ENCODE data around the gene SYDE2.
"Not testable (repeated sequence)": the region's sequence is repeated elsewhere in the genome, so short reads cannot be mapped to it uniquely, and the experiment has no call there.

Gene SYDE2

GRCh38 chr1:85208488-85208887 is 7.7 kb upstream of the SYDE2 start:
- DNase-seq = no peak

GRCh38 chr1:85203573-85204171 is 2.9 kb upstream of the SYDE2 start:
- no peak for DNase-seq

- DNase-seq = no peak
Measured at GRCh38 chr1:85202864-85203255, 2.0 kb upstream of the SYDE2 start.

GRCh38 chr1:85202092-85202863 is 1.5 kb upstream of the SYDE2 start:
- no peak for DNase-seq

- DNase-seq = no peak
Measured at GRCh38 chr1:85201340-85202091, 700 bp upstream of the SYDE2 start.

GRCh38 chr1:85199667-85200462 is 951 bp downstream of the SYDE2 start:
- DNase-seq = peak; percentile 14

GRCh38 chr1:85198864-85199263 is 2.0 kb downstream of the SYDE2 start:
- no peak for DNase-seq

GRCh38 chr1:85196358-85196757 is 4.5 kb downstream of the SYDE2 start:
- no peak for DNase-seq

- no peak for DNase-seq
Measured at GRCh38 chr1:85195703-85196102, 5.1 kb downstream of the SYDE2 start.

GRCh38 chr1:85192129-85192528 is 8.7 kb downstream of the SYDE2 start:
- not testable (repeated sequence) for DNase-seq

GRCh38 chr1:85189120-85189519 is 11.7 kb downstream of the SYDE2 start:
- no peak for DNase-seq

- DNase-seq = no peak
Measured at GRCh38 chr1:85188530-85188929, 12.3 kb downstream of the SYDE2 start.

- DNase-seq = not testable (repeated sequence)
Measured at GRCh38 chr1:85187021-85187420, 13.8 kb downstream of the SYDE2 start.

GRCh38 chr1:85184245-85184644 is 16.6 kb downstream of the SYDE2 start:
- no peak for DNase-seq

- DNase-seq = no peak
Measured at GRCh38 chr1:85182700-85183099, 18.1 kb downstream of the SYDE2 start.

GRCh38 chr1:85180869-85181268 is 19.9 kb downstream of the SYDE2 start:
- DNase-seq = no peak

- DNase-seq = no peak
Measured at GRCh38 chr1:85179522-85179921, 21.3 kb downstream of the SYDE2 start.

- no peak for DNase-seq
Measured at GRCh38 chr1:85178396-85178795, 22.4 kb downstream of the SYDE2 start.

GRCh38 chr1:85174503-85174902 is 26.3 kb downstream of the SYDE2 start:
- no peak for DNase-seq

GRCh38 chr1:85172684-85173337 is 28.0 kb downstream of the SYDE2 start:
- no peak for DNase-seq

GRCh38 chr1:85171721-85172120 is 29.1 kb downstream of the SYDE2 start:
- DNase-seq = no peak

- DNase-seq = no peak
Measured at GRCh38 chr1:85168884-85169283, 31.9 kb downstream of the SYDE2 start.

- no peak for DNase-seq
Measured at GRCh38 chr1:85166351-85166750, 34.5 kb downstream of the SYDE2 start.

Measured in NCI-H748 treated with DMSO at 0.1 percent for 48 hours (cell line).